Uterus (tissue), 4 donors: ENCODE data around the gene MPL. TPM values are rescaled to one million over a fixed set of nuclear protein-coding genes. Genes with fewer than 3 reads are reported as not detected.

Experiments
- DNase-seq, 2 donors: peaks; one replicate each; pipeline ENCODE4 v3.0.0-alpha.2; 2019 to 2020
- H3K27ac ChIP-seq, 2 donors: fragments of 200-600 bp; sonication (generic); 1 replicate in 1 of 2; 2 replicates in 1 of 2; pipeline ENCODE4 v1.5.1; 2016 to 2018
- H3K27me3 ChIP-seq, 2 donors: fragments of 200-600 bp; sonication (generic); one replicate each; pipeline ENCODE4 v1.5.1; 2018 to 2019; ENCODE audit warnings: control low read depth in 1 of 2
- H3K36me3 ChIP-seq, 2 donors: fragments of 200-600 bp; sonication (generic); one replicate each; pipeline ENCODE4 v1.5.1; 2019; ENCODE audit warnings: control low read depth in 1 of 2
- H3K4me1 ChIP-seq, 2 donors: fragments of 200-600 bp; sonication (generic); one replicate each; pipeline ENCODE4 v1.5.1; 2018 to 2019; ENCODE audit warnings: control low read depth in 1 of 2
- H3K4me3 ChIP-seq, 2 donors: fragments of 200-600 bp; sonication (generic); 1 replicate in 1 of 2; 2 replicates in 1 of 2; pipeline ENCODE4 v1.5.1; 2018 to 2019; ENCODE audit warnings: mild to moderate bottlenecking in 1 of 2
- H3K9me3 ChIP-seq, 2 donors: fragments of 200-600 bp; sonication (generic); one replicate each; pipeline ENCODE4 v1.5.1; 2019; ENCODE audit warnings: control low read depth in 1 of 2
- CTCF ChIP-seq, 4 experiments: fragments of 200-600 bp in 2 of 4; fragments of 450-650 bp in 2 of 4; sonication (generic) in 2 of 4; IDR thresholded peaks; one replicate each; pipeline ENCODE4 v1.5.1; 2016 to 2019; ENCODE audit warnings: antibody characterized with exemption in 4 of 4, mild to moderate bottlenecking in 2 of 4, moderate library complexity in 1 of 4
- POLR2A ChIP-seq, 2 donors: fragments of 450-650 bp; IDR thresholded peaks; one replicate each; pipeline ENCODE4 v1.6.1; 2016; ENCODE audit warnings: antibody characterized with exemption in 2 of 2, mild to moderate bottlenecking in 1 of 2, moderate library complexity in 1 of 2
- intact Hi-C: fragments of 100-400 bp; cut with DNase I; formaldehyde crosslinking; loops from one replicate; pipeline ENCODE4 v1.15.1; 2023; ENCODE audit warnings: low total_unique reads
- total RNA-seq, 4 donors: library from RNA; depleted of rRNA in 3 of 4; stranded (reverse); fragments of >200 nt in 3 of 4; gene quantifications; one replicate each; pipeline versions ENCODE4 v1.1.0 to v1.2.4, GENCODE V29; 2014 to 2023
- donor health status: DM: yes; HTN: yes; CAD: no.

Gene MPL
- total RNA-seq, 4 donors from 2014 or later: 1.3 TPM; not detected in 3

- Histone ChIP-seq H3K27ac (no peak overlapping the region), H3K4me3 (no peak overlapping the region), H3K4me1 (no peaks in the 10 kb centered on the region), H3K27me3 (no peaks in the 10 kb centered on the region), H3K9me3 (no peaks in the 10 kb centered on the region), H3K36me3 (no peaks in the 10 kb centered on the region)
- DNase-seq: no peak
- intact Hi-C loops: no loop called here
- TF ChIP-seq CTCF (IDR thresholded peaks at IDR 0.05) (no peak), POLR2A (IDR thresholded peaks at IDR 0.05) (no peak)
These were observed 30.7 kb upstream of the MPL start for GRCh38 chr1:43306688-43307457.

- DNase-seq: no peak
- H3K9me3 ChIP-seq: no peaks in the 10 kb centered on the region
- H3K4me3 ChIP-seq: no peak overlapping the region
- no peak overlapping the region for H3K27ac ChIP-seq
- H3K36me3 ChIP-seq: no peaks in the 10 kb centered on the region
- TF ChIP-seq POLR2A (IDR thresholded peaks at IDR 0.05): no peak
- TF ChIP-seq CTCF (IDR thresholded peaks at IDR 0.05): no peak
- H3K27me3 ChIP-seq: no peaks in the 10 kb centered on the region
- intact Hi-C loops: no loop called here
- no peaks in the 10 kb centered on the region for H3K4me1 ChIP-seq
These were observed 30.0 kb upstream of the MPL start for GRCh38 chr1:43307458-43308158.

- TF ChIP-seq POLR2A (IDR thresholded peaks at IDR 0.05): no peak
- no peak for TF ChIP-seq CTCF (IDR thresholded peaks at IDR 0.05)
- DNase-seq: no peak
These were observed 28.8 kb upstream of the MPL start for GRCh38 chr1:43308635-43309404.

GRCh38 chr1:43309405-43310025, 28.1 kb upstream of the MPL start:
- H3K36me3 ChIP-seq: no peaks in the 10 kb centered on the region
- no peaks in the 10 kb centered on the region for H3K27me3 ChIP-seq
- intact Hi-C loops: no loop called here
- no peak overlapping the region for H3K27ac ChIP-seq
- no peak for DNase-seq
- H3K4me1 ChIP-seq: no peaks in the 10 kb centered on the region
- H3K4me3 ChIP-seq: no peak overlapping the region
- no peak for TF ChIP-seq CTCF (IDR thresholded peaks at IDR 0.05)
- no peak for TF ChIP-seq POLR2A (IDR thresholded peaks at IDR 0.05)
- H3K9me3 ChIP-seq: no peaks in the 10 kb centered on the region

More at GRCh38 chr1:43308635-43309404, 28.8 kb upstream of the MPL start:
- Histone ChIP-seq H3K27ac (no peak overlapping the region), H3K4me1 (no peaks in the 10 kb centered on the region), H3K36me3 (no peaks in the 10 kb centered on the region), H3K27me3 (no peaks in the 10 kb centered on the region), H3K9me3 (no peaks in the 10 kb centered on the region), H3K4me3 (no peak overlapping the region)
- intact Hi-C loops: no loop called here
